HG03025 (cell line): Measurements from ENCODE around the gene KRTAP9-8.
"Not testable (repeated sequence)": the region's sequence is repeated elsewhere in the genome, so short reads cannot be mapped to it uniquely, and the experiment has no call there.

Experiments
- ATAC-seq: cut with Tn5 transposase; IDR thresholded peaks from one replicate; pipeline ENCODE4 v1.9.1; 2021; ENCODE audit warnings: mild to moderate bottlenecking, moderate library complexity; ENCODE audit not compliant: unreplicated experiment, low FRiP score

Gene KRTAP9-8, protein sequence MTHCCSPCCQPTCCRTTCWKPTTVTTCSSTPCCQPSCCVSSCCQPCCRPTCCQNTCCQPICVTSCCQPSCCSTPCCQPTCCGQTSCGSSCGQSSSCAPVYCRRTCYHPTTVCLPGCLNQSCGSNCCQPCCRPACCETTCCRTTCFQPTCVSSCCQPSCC

DNA sequence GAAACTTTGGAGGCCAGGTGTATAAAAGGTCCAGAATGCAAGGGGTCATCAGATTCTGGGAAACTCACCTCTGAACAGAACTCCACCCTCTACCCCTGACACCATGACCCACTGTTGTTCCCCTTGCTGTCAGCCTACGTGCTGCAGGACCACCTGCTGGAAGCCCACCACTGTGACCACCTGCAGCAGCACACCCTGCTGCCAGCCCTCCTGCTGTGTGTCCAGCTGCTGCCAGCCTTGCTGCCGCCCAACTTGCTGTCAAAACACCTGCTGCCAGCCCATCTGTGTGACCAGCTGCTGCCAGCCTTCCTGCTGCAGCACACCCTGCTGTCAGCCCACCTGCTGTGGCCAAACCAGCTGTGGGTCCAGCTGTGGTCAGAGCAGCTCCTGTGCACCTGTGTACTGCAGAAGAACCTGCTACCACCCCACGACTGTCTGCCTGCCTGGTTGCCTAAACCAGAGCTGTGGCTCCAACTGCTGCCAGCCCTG, at the start of gene KRTAP9-8:
TSS of gene KRTAP9-8 (plus strand) at position 51 of the 489 bp plus-strand sequence. CDS start at position 104, 53 bp downstream.
- ATAC-seq = not testable (repeated sequence)

DNA sequence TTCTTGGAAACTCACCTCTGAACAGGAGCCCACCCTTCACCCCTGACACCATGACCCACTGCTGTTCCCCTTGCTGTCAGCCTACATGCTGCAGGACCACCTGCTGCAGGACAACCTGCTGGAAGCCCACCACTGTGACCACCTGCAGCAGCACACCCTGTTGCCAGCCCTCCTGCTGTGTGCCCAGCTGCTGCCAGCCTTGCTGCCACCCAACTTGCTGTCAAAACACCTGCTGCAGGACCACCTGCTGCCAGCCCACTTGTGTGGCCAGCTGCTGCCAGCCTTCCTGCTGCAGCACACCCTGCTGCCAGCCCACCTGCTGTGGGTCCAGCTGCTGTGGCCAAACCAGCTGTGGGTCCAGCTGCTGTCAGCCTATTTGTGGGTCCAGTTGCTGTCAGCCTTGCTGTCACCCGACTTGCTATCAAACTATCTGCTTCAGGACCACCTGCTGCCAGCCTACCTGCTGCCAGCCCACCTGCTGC, 47.9 kb upstream of the KRTAP9-8 start, which contains the start of gene KRTAP9-1:
TSS of gene KRTAP9-1 (plus strand) at position 51 of the 482 bp plus-strand sequence. CDS start at position 51, 0 bp downstream.
- ATAC-seq = not testable (repeated sequence)

DNA sequence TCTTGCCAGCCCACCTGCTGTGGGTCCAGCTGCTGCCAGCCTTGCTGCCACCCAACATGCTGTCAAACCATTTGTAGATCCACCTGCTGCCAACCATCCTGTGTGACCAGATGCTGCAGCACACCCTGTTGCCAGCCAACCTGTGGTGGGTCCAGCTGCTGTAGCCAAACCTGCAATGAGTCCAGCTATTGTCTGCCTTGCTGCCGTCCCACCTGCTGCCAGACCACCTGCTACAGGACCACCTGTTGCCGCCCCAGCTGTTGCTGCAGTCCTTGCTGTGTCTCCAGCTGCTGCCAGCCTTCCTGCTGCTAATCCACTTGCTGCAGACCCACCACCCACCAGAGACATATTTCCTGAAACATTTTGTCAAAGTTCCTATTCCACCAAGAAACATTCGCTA, 47.5 kb upstream of the KRTAP9-8 start:
- no peak for ATAC-seq

DNA sequence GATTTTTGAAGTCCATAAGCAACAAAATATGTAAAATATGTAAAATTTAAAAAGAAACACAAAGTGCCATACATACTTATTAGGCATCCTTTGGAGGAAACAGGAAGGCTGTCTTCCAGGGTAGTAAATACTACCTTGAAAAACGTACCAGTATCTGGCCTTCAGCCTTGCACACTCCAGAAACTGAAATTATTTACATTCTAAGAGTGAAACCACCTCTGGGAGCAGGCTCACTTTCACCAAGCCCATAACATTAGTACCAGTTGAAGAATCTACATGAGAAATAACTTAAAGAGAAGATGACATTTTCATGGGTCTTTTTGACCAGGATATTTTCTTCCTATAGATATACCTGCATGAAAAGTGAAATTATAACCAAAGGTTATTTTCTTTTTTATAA, 41.7 kb upstream of the KRTAP9-8 start:
- no peak for ATAC-seq

DNA sequence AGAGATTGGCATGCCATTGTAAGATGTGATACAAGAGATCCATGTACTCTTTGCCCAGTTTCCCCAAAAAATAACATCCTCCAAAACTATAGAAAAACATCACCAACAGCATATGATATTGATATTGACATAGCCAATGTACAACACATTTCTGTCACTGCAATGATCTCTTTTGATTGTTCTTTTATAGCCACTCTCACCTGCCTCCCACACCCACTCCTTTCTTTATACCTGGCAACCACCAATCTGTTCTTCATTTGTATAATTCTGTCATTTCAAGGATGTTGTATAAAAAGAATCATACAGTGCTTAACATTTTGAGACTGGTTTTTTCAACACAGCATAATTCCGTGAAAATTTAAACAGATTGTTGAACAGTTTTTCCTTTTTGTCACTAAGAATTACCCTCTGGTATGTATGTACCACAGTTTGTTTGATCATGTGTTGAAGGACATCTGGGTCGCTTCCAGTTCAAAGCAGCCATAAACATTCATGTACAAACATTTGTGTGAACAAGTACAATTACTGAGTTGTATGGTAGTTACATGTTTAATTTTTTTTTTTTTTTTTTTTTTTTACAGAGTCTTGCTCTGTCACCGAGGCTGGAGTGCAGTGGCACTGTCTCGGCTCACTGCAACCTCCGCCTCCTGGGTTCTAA, 38.2 kb upstream of the KRTAP9-8 start:
- no peak for ATAC-seq

DNA sequence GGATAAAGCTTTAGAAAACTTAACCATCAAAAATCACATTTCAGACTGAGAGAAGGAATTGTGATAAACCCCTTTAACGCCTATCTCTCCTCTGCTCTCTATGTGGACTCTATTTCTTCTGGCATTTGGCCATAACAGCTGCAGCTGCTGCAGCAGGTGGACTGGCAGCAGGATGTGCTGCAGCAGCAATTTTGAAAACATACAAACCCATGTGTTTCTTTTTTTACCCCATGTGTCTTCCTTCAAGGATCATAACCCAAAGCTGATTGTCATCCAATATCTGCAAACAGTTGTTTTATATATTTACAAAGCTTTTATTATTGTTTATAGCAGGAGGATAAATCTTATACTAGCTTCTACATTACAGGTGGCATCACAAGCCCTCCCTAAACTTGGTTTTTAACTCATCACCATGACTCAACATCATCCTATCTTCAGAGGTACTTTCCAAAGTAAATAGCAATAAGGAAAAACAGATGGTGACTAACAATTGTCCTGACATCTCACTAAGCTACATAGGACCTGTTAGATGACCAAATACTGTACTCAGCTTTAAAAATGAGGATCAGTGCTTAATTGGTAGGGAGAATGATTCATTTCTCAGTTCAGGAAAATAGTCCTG, 25.8 kb upstream of the KRTAP9-8 start:
- no peak for ATAC-seq

DNA sequence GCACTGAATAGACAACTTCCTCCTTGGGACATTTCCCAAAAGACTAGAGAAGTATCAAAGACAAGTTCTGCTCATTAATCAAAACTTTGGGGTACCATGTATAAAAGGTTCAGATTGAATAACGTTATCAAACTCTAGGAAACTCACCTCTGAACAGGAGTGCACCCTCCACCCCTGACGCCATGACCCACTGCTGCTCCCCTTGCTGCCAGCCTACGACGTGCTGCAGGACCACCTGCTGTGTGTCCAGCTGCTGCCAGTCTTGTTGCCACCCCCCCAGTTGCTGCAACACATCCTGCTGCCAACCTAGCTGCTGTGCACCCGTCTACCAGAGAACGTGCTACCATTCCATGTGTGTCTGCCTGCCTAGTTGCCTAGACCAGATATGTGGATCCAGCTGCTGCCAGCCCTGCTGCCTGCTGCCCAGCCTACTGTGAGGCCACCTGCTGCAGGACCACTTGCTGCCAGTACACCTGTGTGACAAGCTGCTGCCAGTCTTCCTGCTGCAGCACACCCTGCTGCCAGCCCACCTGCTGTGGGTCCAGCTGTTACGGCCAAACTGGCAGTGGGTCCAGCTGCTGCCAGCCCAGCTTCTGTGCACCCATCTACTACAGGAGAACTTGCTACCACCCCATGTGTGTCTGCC, 25.2 kb upstream of the KRTAP9-8 start:
- ATAC-seq = no peak

DNA sequence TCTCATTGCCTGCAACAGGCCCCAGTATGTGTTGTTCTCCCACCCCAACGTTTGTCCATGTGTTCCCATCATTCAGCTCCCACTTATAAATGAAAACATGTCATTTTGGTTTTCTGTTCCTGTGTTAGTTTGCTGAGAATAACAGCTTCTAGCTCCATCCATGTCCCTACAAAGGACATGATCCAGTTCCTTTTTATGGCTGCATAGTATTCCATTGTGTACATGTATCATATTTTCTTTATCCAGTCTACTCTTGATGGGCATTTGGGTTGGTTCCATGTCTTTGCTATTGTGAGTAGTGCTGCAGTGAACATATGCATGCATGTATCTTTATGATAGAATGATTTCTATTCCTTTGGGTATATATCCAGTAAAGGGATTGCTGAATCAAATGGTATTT, 22.1 kb upstream of the KRTAP9-8 start:
- no peak for ATAC-seq

DNA sequence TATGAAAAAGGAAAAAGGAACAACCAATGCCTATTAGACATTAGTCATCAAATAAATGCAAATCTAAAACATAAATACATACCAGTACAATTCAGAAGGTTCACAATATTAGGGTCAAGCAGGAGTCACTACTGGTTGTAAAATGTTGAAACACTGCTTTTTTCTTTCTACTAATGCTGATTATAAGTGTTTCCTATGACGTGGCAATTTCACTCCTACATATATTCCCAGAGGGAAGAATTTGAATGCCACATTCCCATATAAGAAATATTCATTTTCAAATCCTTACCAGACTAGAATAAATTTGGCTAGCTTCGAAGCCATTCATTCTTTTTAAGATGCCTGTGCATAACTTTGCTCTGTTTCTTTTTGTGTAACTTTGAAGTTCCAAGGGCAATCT, 14.0 kb upstream of the KRTAP9-8 start:
- ATAC-seq = no peak

DNA sequence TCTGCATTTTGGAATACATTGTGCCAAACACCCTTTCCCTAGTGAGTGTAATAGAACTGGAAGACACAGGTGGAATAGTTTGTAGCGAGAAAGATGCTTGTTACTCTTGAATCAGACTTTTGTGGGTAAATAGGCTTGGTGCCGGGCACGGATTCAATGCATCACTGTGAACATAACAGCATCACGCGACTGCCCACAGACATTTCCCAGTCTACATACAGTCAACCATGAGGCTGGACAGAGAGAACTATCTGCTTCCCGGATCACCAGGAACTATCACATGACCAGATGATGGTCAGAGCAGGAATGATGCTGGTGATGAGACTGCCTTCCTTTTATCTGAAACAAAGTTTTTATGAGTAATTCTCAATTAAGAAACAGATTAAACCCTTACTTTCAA, 11.7 kb upstream of the KRTAP9-8 start:
- ATAC-seq = no peak

DNA sequence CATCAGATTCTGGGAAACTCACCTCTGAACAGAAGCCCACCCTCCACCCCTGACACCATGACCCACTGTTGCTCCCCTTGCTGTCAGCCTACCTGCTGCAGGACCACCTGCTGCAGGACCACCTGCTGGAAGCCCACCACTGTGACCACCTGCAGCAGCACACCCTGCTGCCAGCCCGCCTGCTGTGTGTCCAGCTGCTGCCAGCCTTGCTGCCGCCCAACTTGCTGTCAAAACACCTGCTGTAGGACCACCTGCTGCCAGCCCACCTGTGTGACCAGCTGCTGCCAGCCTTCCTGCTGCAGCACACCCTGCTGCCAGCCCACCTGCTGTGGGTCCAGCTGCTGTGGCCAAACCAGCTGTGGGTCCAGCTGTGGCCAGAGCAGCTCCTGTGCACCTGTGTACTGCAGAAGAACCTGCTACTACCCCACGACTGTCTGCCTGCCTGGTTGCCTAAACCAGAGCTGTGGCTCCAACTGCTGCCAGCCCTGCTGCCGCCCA, 11.2 kb upstream of the KRTAP9-8 start, which contains the start of gene KRTAP9-2:
TSS of gene KRTAP9-2 (plus strand) at position 51 of the 498 bp plus-strand sequence. CDS start at position 58, 7 bp downstream.
- ATAC-seq = not testable (repeated sequence)

DNA sequence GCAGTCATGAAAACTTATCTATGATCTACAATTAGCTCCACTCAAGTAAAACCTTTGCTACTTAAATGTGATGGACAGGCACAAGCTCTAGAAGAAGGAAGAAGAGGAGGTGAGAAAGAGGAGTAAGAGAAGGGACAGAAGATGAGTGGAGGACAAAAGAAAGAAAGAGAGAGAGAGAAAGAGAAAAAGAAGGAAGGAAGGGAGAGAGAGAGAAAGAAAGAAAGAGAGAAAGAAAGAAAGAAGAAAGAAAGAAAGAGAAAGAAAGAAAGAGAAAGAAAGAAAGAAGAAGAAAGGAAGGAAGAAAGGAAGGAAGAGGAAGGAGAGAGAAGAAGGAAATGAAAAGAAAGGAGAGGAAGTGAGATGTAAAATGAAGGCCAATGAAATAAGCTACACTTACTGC, 7.7 kb upstream of the KRTAP9-8 start:
- ATAC-seq = no peak

DNA sequence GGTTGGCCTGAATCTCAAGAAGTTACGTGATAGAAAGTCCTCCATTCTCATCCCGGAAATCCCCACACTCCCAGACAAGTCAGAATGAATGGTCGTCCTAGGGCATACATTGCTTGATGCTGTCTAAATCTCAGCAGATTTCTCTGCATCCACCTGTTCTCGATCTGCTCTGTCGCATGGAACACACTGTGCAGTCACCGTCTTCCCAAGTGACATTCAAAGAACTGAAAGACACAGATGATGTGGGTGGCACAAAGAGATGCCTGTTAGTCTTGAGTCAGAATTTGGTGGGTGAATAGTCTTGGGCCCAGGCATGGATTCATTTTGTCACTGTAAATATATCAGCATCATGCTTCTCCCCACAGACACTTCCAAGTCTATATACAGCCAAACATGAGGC, 6.1 kb upstream of the KRTAP9-8 start:
- no peak for ATAC-seq

DNA sequence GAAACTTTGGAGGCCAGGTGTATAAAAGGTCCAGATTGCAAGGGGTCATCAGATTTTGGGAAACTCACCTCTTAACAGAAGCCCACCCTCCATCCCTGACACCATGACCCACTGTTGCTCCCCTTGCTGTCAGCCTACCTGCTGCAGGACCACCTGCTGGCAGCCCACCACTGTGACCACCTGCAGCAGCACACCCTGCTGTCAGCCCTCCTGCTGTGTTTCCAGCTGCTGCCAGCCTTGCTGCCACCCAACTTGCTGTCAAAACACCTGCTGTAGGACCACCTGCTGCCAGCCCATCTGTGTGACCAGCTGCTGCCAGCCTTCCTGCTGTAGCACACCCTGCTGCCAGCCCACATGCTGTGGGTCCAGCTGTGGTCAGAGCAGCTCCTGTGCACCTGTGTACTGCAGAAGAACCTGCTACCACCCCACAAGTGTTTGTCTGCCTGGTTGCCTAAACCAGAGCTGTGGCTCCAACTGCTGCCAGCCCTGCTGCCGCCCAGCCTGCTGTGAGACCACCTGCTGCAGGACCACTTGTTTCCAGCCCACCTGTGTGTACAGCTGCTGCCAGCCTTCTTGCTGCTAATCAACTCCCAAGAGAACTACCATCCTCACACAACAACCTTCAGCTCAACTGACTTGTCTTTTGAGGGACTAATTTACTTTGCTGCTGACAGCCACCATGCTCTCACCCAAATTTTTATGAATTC, 5.2 kb upstream of the KRTAP9-8 start, which contains the start of gene KRTAP9-3:
TSS of gene KRTAP9-3 (plus strand) at position 51 of the 707 bp plus-strand sequence. CDS start at position 104, 53 bp downstream.
- ATAC-seq = not testable (repeated sequence)

DNA sequence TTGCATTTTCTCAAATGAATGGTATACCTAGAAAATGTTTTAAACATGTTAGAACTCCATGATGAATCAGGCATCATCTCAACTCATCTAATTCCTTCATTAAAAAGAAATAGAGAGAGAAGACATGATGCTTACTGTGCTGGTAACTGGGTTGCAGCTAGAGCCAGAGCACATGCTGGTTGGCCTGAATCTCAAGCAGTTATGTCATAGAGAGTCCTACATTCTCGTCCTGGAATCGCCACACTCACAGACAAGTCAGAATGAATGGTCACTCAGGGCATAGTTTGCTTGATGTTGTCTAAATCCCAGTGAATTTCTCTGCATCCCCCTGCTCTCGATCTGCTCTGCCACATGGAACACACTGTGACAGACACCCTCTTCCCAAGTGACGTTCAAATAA, 683 bp upstream of the KRTAP9-8 start:
- ATAC-seq = not testable (repeated sequence)

DNA sequence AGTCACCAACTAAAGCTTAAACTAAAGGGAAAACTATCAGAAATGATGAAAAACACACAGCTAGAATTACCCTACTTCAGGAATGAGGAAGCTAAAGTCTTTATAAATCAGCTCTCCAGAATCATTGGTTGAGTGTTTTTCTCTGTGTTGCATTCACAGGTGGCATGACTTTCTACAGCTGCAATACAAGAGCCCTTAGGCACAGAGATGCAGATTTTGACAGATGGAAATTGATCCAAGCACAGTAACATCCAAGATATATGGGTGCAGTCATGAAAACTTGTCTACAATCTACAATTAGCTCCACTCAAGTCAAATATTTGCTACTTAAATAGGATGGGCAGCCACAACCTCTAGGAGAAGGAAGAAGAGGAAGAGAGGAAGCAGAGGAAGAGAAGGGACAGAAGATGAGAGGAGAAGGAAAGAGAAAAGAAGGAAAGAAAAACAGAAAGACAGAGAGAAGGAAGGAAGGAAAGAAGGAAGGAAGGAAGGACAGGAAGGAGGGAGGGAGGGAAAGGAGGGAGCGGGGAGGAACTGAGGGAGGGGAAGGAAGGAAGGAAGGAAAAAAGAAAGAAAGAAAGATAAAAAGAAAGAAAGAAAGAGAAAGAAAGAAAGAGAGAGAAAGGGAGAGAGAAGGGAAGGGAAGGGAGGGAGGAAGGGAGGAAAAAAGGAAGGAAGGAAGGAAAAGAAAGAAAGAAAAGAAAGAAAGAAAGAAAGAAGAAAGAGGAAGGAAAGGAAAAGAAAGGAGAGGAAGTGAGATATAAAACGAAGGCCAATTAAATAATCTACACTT, 9.4 kb downstream of the KRTAP9-8 start:
- ATAC-seq = not testable (repeated sequence)

DNA sequence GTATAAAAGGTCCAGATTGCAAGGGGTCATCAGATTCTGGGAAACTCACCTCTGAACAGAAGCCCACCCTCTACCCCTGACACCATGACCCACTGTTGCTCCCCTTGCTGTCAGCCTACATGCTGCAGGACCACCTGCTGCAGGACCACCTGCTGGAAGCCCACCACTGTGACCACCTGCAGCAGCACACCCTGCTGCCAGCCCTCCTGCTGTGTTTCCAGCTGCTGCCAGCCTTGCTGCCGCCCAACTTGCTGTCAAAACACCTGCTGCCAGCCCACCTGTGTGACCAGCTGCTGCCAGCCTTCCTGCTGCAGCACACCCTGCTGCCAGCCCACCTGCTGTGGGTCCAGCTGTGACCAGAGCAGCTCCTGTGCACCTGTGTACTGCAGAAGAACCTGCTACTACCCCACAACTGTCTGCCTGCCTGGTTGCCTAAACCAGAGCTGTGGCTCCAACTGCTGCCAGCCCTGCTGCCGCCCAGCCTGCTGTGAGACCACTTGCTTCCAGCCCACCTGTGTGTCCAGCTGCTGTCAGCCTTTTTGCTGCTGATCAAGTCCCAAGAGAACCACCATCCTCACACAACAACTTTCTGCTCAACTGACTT, 11.9 kb downstream of the KRTAP9-8 start, which contains the start of gene KRTAP9-4:
TSS of gene KRTAP9-4 (plus strand) at position 51 of the 604 bp plus-strand sequence. CDS start at position 85, 34 bp downstream.
- not testable (repeated sequence) for ATAC-seq

DNA sequence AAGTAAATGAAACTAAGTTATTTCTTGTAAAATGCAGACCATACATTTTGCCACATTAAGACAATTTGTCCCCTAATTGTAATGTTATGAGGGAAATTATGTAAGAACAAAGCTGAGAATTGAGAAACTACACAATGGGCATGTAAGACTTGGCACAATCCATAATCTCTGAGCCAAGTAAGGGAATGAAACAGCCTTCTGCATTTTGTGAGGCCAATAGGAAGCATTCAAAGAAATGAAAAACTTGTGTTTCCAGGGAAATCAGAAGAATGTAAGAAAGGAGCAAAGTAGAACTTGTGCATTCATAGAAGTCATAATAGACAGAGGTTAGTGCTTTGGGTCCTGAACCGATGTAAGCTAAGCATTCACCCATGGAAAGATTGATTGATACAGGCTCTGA, 13.5 kb downstream of the KRTAP9-8 start:
- no peak for ATAC-seq
